Liver (tissue), 9 donors: ENCODE results near the gene TLCD3A. TPM values are rescaled to one million over a fixed set of nuclear protein-coding genes. Genes with fewer than 3 reads are reported as not detected.

ENCODE experiments used
- DNase-seq: peaks from one replicate; pipeline ENCODE4 v3.0.0-alpha.2; 2017; ENCODE audit warnings: low spot score
- H3K27ac ChIP-seq, 2 donors: one replicate each; pipeline ENCODE4 v1.7.0; 2013; ENCODE audit warnings: inconsistent platforms in 2 of 2, low read length in 2 of 2, control low read depth in 1 of 2, low read depth in 1 of 2, mild to moderate bottlenecking in 1 of 2
- H3K27me3 ChIP-seq, 4 donors: one replicate each; pipeline versions ENCODE4 v1.6.1 to v1.7.0; 2013; ENCODE audit warnings: low read length in 3 of 4, inconsistent platforms in 1 of 4, mild to moderate bottlenecking in 1 of 4, moderate library complexity in 1 of 4; ENCODE audit not compliant: control insufficient read depth in 4 of 4, insufficient read depth in 4 of 4
- H3K36me3 ChIP-seq, 4 donors: one replicate each; pipeline versions ENCODE4 v1.6.1 to v1.7.0; 2013; ENCODE audit warnings: low read length in 3 of 4, mild to moderate bottlenecking in 3 of 4, low read depth in 1 of 4, moderate library complexity in 1 of 4; ENCODE audit not compliant: control insufficient read depth in 4 of 4, insufficient read depth in 3 of 4
- H3K4me1 ChIP-seq, 4 donors: one replicate each; pipeline versions ENCODE4 v1.6.1 to v1.7.0; 2013; ENCODE audit warnings: low read length in 3 of 4, mild to moderate bottlenecking in 3 of 4, moderate library complexity in 1 of 4; ENCODE audit not compliant: control insufficient read depth in 4 of 4, insufficient read depth in 4 of 4
- H3K4me3 ChIP-seq, 3 donors: one replicate each; pipeline versions ENCODE4 v1.6.1 to v1.7.0; 2013; ENCODE audit warnings: low read length in 3 of 3, control low read depth in 1 of 3, low read depth in 1 of 3, mild to moderate bottlenecking in 1 of 3
- H3K9ac ChIP-seq, 2 donors: one replicate each; pipeline ENCODE4 v1.7.0; 2013; ENCODE audit warnings: low read length in 2 of 2, mild to moderate bottlenecking in 2 of 2, moderate library complexity in 2 of 2, control low read depth in 1 of 2, low read depth in 1 of 2
- H3K9me3 ChIP-seq, 4 donors: one replicate each; pipeline versions ENCODE4 v1.6.1 to v1.7.0; 2013; ENCODE audit warnings: low read length in 3 of 4; ENCODE audit not compliant: control insufficient read depth in 4 of 4
- ATF3 ChIP-seq: IDR thresholded peaks from 2 replicates; pipeline ENCODE4 v1.6.1; 2016; ENCODE audit warnings: antibody characterized with exemption
- CTCF ChIP-seq: fragments of 150-350 bp; IDR thresholded peaks from 2 replicates; pipeline ENCODE4 v1.5.1; 2017; ENCODE audit warnings: improper control_type of control experiment, low read depth, low read length; ENCODE audit not compliant: missing input control
- EGR1 ChIP-seq, 2 donors: IDR thresholded peaks; 2 replicates each; pipeline ENCODE4 v1.6.1; 2016 to 2018; ENCODE audit warnings: antibody characterized with exemption in 2 of 2, low read depth in 2 of 2
- FOXA1 ChIP-seq: IDR thresholded peaks from 2 replicates; pipeline ENCODE4 v1.6.1; 2016; ENCODE audit warnings: antibody characterized with exemption
- FOXA2 ChIP-seq: IDR thresholded peaks from 2 replicates; pipeline ENCODE4 v1.6.1; 2016; ENCODE audit warnings: antibody characterized with exemption
- GABPA ChIP-seq, 2 donors: IDR thresholded peaks in 1 of 2; conservative IDR thresholded peaks in 1 of 2; 2 replicates each; pipeline ENCODE4 v1.6.1; 2016; ENCODE audit warnings: antibody characterized with exemption in 2 of 2, mild to moderate bottlenecking in 1 of 2, moderate library complexity in 1 of 2
- HNF4A ChIP-seq, 2 donors: conservative IDR thresholded peaks; 2 replicates each; pipeline ENCODE4 v1.6.1; 2016; ENCODE audit warnings: antibody characterized with exemption in 2 of 2, mild to moderate bottlenecking in 2 of 2
- HNF4G ChIP-seq: IDR thresholded peaks from 2 replicates; pipeline ENCODE4 v1.6.1; 2016; ENCODE audit warnings: antibody characterized with exemption
- JUND ChIP-seq, 2 donors: IDR thresholded peaks; 2 replicates each; pipeline ENCODE4 v1.6.1; 2016; ENCODE audit warnings: antibody characterized with exemption in 2 of 2
- NR2F2 ChIP-seq: IDR thresholded peaks from 2 replicates; pipeline ENCODE4 v1.6.1; 2016; ENCODE audit warnings: antibody characterized with exemption
- RAD21 ChIP-seq, 2 donors: IDR thresholded peaks; 2 replicates each; pipeline ENCODE4 v1.6.1; 2016; ENCODE audit warnings: antibody characterized with exemption in 2 of 2, mild to moderate bottlenecking in 2 of 2
- RXRA ChIP-seq, 2 donors: IDR thresholded peaks; 2 replicates each; pipeline ENCODE4 v1.6.1; 2017 to 2018; ENCODE audit warnings: antibody characterized with exemption in 2 of 2, mild to moderate bottlenecking in 1 of 2
- SP1 ChIP-seq: IDR thresholded peaks from 2 replicates; pipeline ENCODE4 v1.6.1; 2018; ENCODE audit warnings: antibody characterized with exemption, mild to moderate bottlenecking
- TAF1 ChIP-seq: conservative IDR thresholded peaks from 2 replicates; pipeline ENCODE4 v1.6.1; 2016; ENCODE audit warnings: antibody characterized with exemption, mild to moderate bottlenecking
- YY1 ChIP-seq: IDR thresholded peaks from 2 replicates; pipeline ENCODE4 v1.6.1; 2016; ENCODE audit warnings: antibody characterized with exemption, mild to moderate bottlenecking
- WGBS: extraction: QIAGEN DNeasy Blood & Tissue Kit; methylation state at CpG from one replicate; pipeline ENCODE4 v1.1.7; 2013; 5-methylcytosine and 5-hydroxymethylcytosine counted together
- polyA plus RNA-seq, 2 donors: library from polyadenylated mRNA; stranded (reverse) in 1 of 2; unstranded in 1 of 2; fragments of 200-250 nt in 1 of 2; fragments of >200 nt in 1 of 2; fragmentation: Nextera tagmentation in 1 of 2; extraction: Ambion mirVana in 1 of 2; gene quantifications; one replicate each; pipeline versions ENCODE4 v1.2.1 to v1.2.3, GENCODE V29; 2013 to 2015
- total RNA-seq, 2 donors: library from RNA; depleted of rRNA; stranded (reverse); fragments of >200 nt; gene quantifications; one replicate each; pipeline ENCODE4 v1.2.3, GENCODE V29; 2014
- TF ChIP-seq, protein P1 (sequence below): IDR thresholded peaks from 2 replicates; pipeline ENCODE4 v1.6.1; 2016; ENCODE audit warnings: antibody characterized with exemption, mild to moderate bottlenecking
- TF ChIP-seq, protein P2 (sequence below): IDR thresholded peaks from 2 replicates; pipeline ENCODE4 v1.6.1; 2016; ENCODE audit warnings: antibody characterized with exemption
- TF ChIP-seq, protein P3 (sequence below): IDR thresholded peaks from 2 replicates; pipeline ENCODE4 v1.6.1; 2016; ENCODE audit warnings: antibody characterized with exemption
- donor health status: healthy.
- donor health status: healthy.
- donor health status: healthy.
- donor health status: healthy.
- donor health status: healthy.

The TLCD3A gene
- total and polyA plus RNA-seq, 4 donors = 0.57 to 2.3 (median 1.5) TPM

DNA sequence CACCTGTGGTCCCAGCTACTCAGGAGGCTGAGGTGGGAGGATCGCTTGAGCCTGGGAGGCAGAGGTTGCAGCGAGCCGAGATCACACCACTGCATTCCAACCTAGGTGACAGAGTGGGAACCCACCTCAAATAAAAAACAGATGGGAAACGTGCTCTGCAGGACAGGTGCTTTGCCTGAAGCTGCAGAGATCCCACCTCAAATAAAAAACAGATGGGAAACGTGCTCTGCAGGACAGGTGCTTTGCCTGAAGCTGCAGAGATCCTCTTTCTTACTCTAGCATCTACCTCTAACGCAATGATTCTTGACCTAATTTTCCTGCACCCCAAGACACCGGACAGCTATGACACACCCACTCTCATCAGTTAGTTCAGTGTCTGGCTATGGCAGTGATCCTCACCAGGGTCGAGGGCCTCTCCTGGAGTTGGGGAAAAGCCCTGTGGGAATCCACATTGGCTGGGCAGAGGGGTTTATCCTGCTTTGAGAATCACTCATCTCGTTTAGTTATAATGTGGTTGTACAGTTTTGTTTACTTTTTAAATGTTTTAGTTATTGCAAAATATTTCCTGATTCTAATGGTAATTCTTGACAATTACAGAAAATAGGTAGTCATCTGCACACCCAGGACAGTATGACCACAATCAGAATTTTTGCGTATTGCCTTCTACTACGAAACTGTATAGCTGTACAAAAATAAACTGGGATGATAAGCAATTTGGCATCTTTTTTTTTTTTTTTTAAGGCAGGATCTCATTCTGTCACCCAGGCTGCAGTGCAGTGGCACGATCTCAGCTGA lies 29.1 kb upstream of the TLCD3A start:
- no peak overlapping the region for H3K27ac ChIP-seq
- H3K9ac ChIP-seq = no peak overlapping the region
- peaks cover 4 to 11% (median 6%) of the 10 kb centered on the region in 4 donors for H3K36me3 ChIP-seq
- no peaks in the 10 kb centered on the region for H3K27me3 ChIP-seq
- H3K4me3 ChIP-seq = no peak overlapping the region
- no peak for TF ChIP-seq NR2F2
- no peak for TF ChIP-seq RAD21 (IDR thresholded peaks at IDR 0.05)
- TF ChIP-seq, protein P1, sequence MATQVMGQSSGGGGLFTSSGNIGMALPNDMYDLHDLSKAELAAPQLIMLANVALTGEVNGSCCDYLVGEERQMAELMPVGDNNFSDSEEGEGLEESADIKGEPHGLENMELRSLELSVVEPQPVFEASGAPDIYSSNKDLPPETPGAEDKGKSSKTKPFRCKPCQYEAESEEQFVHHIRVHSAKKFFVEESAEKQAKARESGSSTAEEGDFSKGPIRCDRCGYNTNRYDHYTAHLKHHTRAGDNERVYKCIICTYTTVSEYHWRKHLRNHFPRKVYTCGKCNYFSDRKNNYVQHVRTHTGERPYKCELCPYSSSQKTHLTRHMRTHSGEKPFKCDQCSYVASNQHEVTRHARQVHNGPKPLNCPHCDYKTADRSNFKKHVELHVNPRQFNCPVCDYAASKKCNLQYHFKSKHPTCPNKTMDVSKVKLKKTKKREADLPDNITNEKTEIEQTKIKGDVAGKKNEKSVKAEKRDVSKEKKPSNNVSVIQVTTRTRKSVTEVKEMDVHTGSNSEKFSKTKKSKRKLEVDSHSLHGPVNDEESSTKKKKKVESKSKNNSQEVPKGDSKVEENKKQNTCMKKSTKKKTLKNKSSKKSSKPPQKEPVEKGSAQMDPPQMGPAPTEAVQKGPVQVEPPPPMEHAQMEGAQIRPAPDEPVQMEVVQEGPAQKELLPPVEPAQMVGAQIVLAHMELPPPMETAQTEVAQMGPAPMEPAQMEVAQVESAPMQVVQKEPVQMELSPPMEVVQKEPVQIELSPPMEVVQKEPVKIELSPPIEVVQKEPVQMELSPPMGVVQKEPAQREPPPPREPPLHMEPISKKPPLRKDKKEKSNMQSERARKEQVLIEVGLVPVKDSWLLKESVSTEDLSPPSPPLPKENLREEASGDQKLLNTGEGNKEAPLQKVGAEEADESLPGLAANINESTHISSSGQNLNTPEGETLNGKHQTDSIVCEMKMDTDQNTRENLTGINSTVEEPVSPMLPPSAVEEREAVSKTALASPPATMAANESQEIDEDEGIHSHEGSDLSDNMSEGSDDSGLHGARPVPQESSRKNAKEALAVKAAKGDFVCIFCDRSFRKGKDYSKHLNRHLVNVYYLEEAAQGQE = no peak
- no peak for TF ChIP-seq YY1
- TF ChIP-seq FOXA2 = no peak
- TF ChIP-seq HNF4A (conservative IDR thresholded peaks at IDR 0.05) = no peak
- TF ChIP-seq SP1 = no peak
- peaks cover 0 to 10% (median 4%) of the 10 kb centered on the region in 4 donors for H3K4me1 ChIP-seq
- DNase-seq = no peak
- no peaks in the 10 kb centered on the region for H3K9me3 ChIP-seq
- WGBS = 87% methylated on average over 12 of the region's 12 CpGs

DNA sequence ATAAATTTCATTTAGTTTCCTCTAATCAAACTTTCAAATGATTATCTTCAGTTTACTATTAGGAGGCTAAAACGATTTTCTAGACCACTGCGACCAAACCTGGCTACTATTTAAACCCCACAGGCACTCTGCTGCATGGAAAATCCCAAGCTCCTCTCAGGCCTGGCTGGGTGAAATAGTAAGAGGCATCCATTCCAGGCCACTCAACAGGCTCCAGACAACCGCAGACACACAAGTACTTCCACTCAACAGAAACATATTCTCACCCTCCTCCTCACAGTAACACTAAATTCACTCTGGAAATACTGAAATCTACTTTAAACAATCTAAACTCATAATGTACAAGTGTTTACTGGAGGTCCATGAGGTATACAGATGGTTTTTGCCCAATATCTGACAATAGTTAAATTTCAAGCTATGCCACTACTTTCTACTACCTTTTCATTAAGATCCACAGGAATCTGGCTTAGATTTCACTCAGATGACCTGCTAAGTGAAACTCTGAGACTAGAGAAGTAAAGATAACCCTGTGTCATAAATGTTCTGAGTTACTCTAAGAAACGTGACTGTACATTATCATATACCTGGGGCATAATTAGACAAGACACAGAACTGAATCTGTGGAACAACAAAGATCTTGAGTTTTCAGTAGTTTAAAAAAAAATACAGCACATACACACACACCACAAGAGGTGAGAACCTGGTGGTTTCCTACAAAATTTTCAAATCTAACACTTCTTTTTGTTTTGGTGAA lies 28.1 kb upstream of the TLCD3A start:
- no peak for DNase-seq
- no peak for TF ChIP-seq HNF4G
- no peak for TF ChIP-seq FOXA1
- no peak for TF ChIP-seq GABPA (IDR thresholded peaks at IDR 0.05 in 1 of 2, conservative IDR thresholded peaks at IDR 0.05 in 1 of 2)
- TF ChIP-seq RAD21 (IDR thresholded peaks at IDR 0.05) = no peak
- TF ChIP-seq NR2F2 = no peak
- TF ChIP-seq FOXA2 = no peak
- TF ChIP-seq TAF1 = no peak
- TF ChIP-seq YY1 = no peak
- TF ChIP-seq EGR1 (IDR thresholded peaks at IDR 0.05; ENCODE audit: low read depth in 2 of 2) = no peak
- TF ChIP-seq SP1 = no peak
- TF ChIP-seq, protein P2, sequence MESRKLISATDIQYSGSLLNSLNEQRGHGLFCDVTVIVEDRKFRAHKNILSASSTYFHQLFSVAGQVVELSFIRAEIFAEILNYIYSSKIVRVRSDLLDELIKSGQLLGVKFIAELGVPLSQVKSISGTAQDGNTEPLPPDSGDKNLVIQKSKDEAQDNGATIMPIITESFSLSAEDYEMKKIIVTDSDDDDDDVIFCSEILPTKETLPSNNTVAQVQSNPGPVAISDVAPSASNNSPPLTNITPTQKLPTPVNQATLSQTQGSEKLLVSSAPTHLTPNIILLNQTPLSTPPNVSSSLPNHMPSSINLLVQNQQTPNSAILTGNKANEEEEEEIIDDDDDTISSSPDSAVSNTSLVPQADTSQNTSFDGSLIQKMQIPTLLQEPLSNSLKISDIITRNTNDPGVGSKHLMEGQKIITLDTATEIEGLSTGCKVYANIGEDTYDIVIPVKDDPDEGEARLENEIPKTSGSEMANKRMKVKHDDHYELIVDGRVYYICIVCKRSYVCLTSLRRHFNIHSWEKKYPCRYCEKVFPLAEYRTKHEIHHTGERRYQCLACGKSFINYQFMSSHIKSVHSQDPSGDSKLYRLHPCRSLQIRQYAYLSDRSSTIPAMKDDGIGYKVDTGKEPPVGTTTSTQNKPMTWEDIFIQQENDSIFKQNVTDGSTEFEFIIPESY = no peak
- no peak for TF ChIP-seq CTCF
- TF ChIP-seq HNF4A (conservative IDR thresholded peaks at IDR 0.05) = no peak
- TF ChIP-seq, protein P1 = no peak
- no peak for TF ChIP-seq JUND (IDR thresholded peaks at IDR 0.05)
- no peak for TF ChIP-seq RXRA (IDR thresholded peaks at IDR 0.05)
- TF ChIP-seq ATF3 = no peak
- TF ChIP-seq, protein P3, sequence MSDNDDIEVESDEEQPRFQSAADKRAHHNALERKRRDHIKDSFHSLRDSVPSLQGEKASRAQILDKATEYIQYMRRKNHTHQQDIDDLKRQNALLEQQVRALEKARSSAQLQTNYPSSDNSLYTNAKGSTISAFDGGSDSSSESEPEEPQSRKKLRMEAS = no peak
- H3K27me3 ChIP-seq = no peaks in the 10 kb centered on the region
- H3K9me3 ChIP-seq = no peaks in the 10 kb centered on the region
- no peak overlapping the region for H3K9ac ChIP-seq
- 91% methylated on average over 4 of the region's 4 CpGs for WGBS
- no peak overlapping the region for H3K27ac ChIP-seq
- peaks cover 0 to 8% (median 3%) of the 10 kb centered on the region in 4 donors for H3K4me1 ChIP-seq
- no peak overlapping the region for H3K4me3 ChIP-seq
- peaks cover 4 to 20% (median 12%) of the 10 kb centered on the region in 4 donors for H3K36me3 ChIP-seq
